ENCODE data around the gene AQP3.
"Not testable (repeated sequence)": the region's sequence is repeated elsewhere in the genome, so short reads cannot be mapped to it uniquely, and the experiment has no call there.

AQP3 gene

DNA sequence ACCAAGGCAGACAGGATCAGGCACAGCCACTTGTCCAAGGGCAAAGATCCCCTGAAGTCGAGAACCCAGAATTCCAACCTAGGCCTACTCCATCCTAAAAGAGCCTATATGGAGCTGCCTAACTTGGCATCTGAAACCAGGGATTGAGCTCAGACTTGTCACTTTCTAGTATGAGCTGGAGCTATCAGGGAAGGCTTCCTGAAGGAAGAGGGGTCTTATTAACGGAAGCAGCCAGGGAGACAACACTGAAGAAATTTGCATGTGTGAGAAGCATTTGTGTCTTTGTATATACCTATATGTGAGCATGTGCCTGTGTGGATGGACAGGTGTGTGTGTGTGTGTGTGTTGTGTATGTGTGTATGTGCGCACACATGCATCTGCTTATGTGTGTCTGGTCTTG, 40.3 kb downstream of the AQP3 start:
- no peak for DNase-seq

DNA sequence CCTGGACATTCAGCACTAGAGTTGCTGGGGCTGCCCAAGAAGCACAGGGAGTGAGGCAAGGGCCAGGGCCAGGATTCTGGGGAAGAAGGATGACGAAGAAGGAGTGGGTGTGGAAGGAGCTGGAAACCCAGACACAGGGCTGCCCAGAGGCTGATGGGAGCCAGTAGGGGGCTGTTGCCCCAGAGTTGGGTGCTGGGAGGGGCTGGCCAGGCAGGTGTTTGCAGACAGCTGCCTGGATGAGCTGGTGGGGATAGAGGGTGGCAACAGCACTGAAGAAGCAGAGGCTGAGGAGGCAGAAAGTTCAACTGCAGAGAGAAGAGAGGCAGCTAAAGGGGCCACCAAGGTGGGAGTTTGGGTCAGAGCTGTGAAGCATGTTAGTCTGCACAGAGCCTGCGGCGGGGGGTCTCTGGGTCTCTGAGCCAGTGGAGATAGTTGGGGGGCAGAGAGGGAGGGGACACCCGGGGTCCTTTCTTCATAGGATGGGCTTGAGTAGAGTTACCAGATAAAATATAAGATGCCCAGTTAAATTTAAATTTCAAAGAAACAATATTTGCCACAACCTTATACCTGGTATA, 42.5 kb downstream of the AQP3 start:
- DNase-seq = no peak

DNA sequence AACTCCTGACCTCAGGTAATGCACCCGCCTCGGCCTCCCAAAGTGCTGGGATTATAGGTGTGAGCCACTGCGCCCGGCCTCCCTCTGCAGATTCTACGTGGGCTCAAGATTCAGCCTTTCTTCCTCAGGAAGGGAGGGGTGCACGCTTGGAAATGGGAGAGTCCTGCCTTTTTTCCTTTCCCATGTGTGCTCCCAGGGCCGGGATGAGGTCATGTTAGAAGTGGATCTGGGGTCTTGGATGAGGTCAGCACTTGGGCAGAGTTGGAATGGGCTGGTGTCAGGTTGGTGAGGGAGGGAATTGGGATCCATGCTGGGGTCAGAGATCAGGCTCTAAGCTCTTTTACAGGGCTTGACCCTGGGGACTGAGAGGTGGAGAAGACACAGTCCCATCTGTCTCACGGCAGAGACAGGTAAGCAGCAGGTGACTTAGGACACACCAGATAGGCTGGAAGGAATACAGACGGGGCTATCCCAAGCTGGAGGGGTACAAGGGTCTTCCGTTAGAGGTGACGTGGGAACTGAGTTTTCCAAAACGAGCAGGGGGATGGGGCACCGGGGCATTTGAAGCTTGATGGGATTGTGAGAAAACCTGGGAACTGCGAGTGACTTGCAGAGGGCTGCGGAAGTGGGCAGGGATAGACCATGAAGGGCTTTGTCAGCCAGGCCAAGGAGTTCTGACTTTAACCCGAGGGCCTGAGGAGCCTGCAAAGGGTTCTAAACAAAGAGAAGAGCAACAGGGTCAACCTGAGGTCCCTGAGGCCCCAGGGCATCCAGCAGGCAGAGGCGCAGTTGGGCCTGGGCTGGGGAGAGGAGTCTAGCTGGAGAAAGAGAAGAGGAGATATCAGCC, 43.2 kb downstream of the AQP3 start:
- DNase-seq = no peak

- not testable (repeated sequence) for DNase-seq
Observed at GRCh38 chr9:33402371-33402770, 45.0 kb downstream of the AQP3 start, which contains the start of gene AQP7. Gene AQP7 (minus strand): TSS chr9:33402568. CDS start chr9:33401262, 1,306 bp downstream.

- not testable (repeated sequence) for DNase-seq
Observed at GRCh38 chr9:33401809-33402208, 45.6 kb downstream of the AQP3 start.

- DNase-seq = not testable (repeated sequence)
Observed at GRCh38 chr9:33399047-33399446, 48.3 kb downstream of the AQP3 start.

DNA sequence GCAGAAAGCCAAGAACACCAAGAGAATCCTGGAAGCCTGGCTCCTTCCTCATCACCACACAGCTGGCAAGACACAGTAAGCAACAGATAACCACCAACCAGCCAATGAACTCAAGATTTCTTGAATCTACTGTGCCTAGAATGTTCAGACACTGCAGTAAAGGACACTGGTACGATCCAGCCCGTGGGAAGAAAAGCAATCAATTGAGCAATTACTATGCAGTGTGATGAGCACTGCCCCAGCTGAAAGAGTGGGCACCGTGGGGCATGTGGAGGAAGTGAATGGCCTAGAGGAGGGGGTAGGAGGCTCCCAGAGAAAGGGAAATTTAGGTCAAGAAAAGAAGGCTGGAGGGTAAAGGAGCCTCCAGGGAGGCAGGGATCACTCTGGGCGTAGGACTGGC, 49.6 kb downstream of the AQP3 start:
- not testable (repeated sequence) for DNase-seq

- DNase-seq = not testable (repeated sequence)
Observed at GRCh38 chr9:33395159-33395879, 52.1 kb downstream of the AQP3 start.

DNA sequence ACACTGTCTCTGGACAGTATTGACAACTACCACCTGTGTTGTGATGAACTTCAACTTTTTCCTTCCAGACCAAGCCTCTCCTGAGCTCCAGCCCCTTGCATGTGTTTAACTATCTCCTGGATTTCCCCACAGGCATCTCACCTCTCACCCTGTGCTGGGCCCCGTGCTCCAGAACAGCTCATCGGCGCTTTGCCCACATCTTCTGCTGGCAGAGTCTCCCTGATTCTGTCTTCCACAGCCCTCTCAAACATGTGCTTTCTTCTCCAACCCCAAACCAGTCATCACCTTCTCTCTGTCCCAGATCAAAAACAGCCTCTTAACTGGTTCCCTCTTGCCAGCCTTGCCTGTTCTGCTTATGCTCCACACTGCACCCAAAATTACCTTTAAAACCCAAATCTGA, 53.4 kb downstream of the AQP3 start:
- not testable (repeated sequence) for DNase-seq

DNA sequence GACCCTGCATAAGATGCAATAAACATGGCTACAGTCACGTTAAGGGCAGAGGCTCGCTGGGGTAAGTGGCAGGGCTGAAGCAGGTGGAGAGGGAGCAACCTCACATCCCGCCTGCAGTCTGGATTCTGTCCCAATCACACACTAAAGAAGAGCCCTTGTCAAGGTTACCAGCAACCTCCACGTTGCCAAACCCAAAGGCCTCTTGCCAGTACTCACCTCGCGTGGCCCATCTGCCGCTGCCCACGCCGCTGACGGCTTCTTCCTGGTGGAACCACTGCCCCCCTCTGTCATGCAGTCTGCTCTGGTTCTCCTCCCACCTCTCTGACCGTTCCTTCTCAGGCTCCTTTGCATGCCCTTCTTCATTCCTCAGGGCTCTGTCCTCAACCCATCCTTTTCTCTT, 53.8 kb downstream of the AQP3 start:
- DNase-seq = no peak

GRCh38 chr9:33392591-33393021, 54.8 kb downstream of the AQP3 start:
- not testable (repeated sequence) for DNase-seq

All from GDM1 (cell line).